ENCODE data around the gene SESTD1. TPM values are rescaled to one million over a fixed set of nuclear protein-coding genes. Genes with fewer than 3 reads are reported as not detected.
A peak's percentile ranks its signal among the peaks of the same experiment; 100 is the strongest.

The SESTD1 gene
- total RNA-seq (4.4 TPM), polyA plus RNA-seq (9.4 TPM)
- long read RNA-seq, donor 1 = 0 reads
- long read RNA-seq, donor 2, full-length matches to known transcripts = 2 of 2 reads
- long read RNA-seq, donor 2, partial matches to known transcripts = 0 of 2 reads
- long read RNA-seq, donor 2, other reads (novel, unspliced or antisense) = 0 of 2 reads
- long read RNA-seq, donor 3 = 0 reads
- long read RNA-seq, donor 4 = 0 reads
- long read RNA-seq, donor 5, full-length matches to known transcripts = 2 of 2 reads
- long read RNA-seq, donor 5, partial matches to known transcripts = 0 of 2 reads
- long read RNA-seq, donor 5, other reads (novel, unspliced or antisense) = 0 of 2 reads
- long read RNA-seq, donor 6, full-length matches to known transcripts = 2 of 2 reads
- long read RNA-seq, donor 6, partial matches to known transcripts = 0 of 2 reads
- long read RNA-seq, donor 6, other reads (novel, unspliced or antisense) = 0 of 2 reads
- long read RNA-seq, donor 7, full-length matches to known transcripts = 2 of 2 reads
- long read RNA-seq, donor 7, partial matches to known transcripts = 0 of 2 reads
- long read RNA-seq, donor 7, other reads (novel, unspliced or antisense) = 0 of 2 reads
- long read RNA-seq, donor 8, full-length matches to known transcripts = 2 of 2 reads
- long read RNA-seq, donor 8, partial matches to known transcripts = 0 of 2 reads
- long read RNA-seq, donor 8, other reads (novel, unspliced or antisense) = 0 of 2 reads
- long read RNA-seq, donor 9, full-length matches to known transcripts = 1 of 1 reads
- long read RNA-seq, donor 9, partial matches to known transcripts = 0 of 1 reads
- long read RNA-seq, donor 9, other reads (novel, unspliced or antisense) = 0 of 1 reads
- long read RNA-seq, donor 10, full-length matches to known transcripts = 1 of 1 reads
- long read RNA-seq, donor 10, partial matches to known transcripts = 0 of 1 reads
- long read RNA-seq, donor 10, other reads (novel, unspliced or antisense) = 0 of 1 reads

- H3K4me1 ChIP-seq (ENCODE audit: control insufficient read depth in 2 of 2, insufficient read depth in 2 of 2, low read length in 2 of 2) = peaks cover 4 to 8% of the 10 kb centered on the region in 2 donors
- peaks cover 0 to 8% of the 10 kb centered on the region in 2 donors for H3K27me3 ChIP-seq (ENCODE audit: control insufficient read depth in 2 of 2, insufficient read depth in 1 of 2, low read length in 1 of 2)
- peak within 1 kb of the TSS; percentile 48 to 73 for H3K27ac ChIP-seq (ENCODE audit: low read depth in 1 of 2, low read length in 1 of 2)
- H3K36me3 ChIP-seq (ENCODE audit: control insufficient read depth in 2 of 2, insufficient read depth in 2 of 2, low read length in 1 of 2) = no peaks in the 10 kb centered on the region
- 1% methylated on average over 96 of the region's 96 CpGs for WGBS
- DNase-seq (ENCODE audit: low read depth in 6 of 9, low spot score in 9 of 9) = peak in 7 of 9 donors; percentile 18 to 63 (median 38)
- peak within 1 kb of the TSS; percentile 63 to 86 for H3K4me3 ChIP-seq (ENCODE audit: low read length in 2 of 2)
- no peaks in the 10 kb centered on the region for H3K9me3 ChIP-seq (ENCODE audit: control insufficient read depth in 2 of 2, insufficient read depth in 1 of 2, low read length in 1 of 2)
Observed at GRCh38 chr2:179264368-179265081, at the start of gene SESTD1. SESTD1 (minus strand) TSS chr2:179264832; CDS start chr2:179191841, 72,991 bp downstream.

GRCh38 chr2:179313057-179313456, 48.4 kb upstream of the SESTD1 start:
- Histone ChIP-seq H3K27me3 (ENCODE audit: control insufficient read depth in 2 of 2, insufficient read depth in 1 of 2, low read length in 1 of 2) (no peaks in the 10 kb centered on the region), H3K4me1 (ENCODE audit: control insufficient read depth in 2 of 2, insufficient read depth in 2 of 2, low read length in 2 of 2) (no peaks in the 10 kb centered on the region), H3K27ac (ENCODE audit: low read depth in 1 of 2, low read length in 1 of 2) (no peak overlapping the region), H3K9me3 (ENCODE audit: control insufficient read depth in 2 of 2, insufficient read depth in 1 of 2, low read length in 1 of 2) (no peaks in the 10 kb centered on the region), H3K4me3 (ENCODE audit: low read length in 2 of 2) (no peak overlapping the region), H3K36me3 (ENCODE audit: control insufficient read depth in 2 of 2, insufficient read depth in 2 of 2, low read length in 1 of 2) (no peaks in the 10 kb centered on the region)
- no peak for DNase-seq (ENCODE audit: low read depth in 6 of 9, low spot score in 9 of 9)

DNA sequence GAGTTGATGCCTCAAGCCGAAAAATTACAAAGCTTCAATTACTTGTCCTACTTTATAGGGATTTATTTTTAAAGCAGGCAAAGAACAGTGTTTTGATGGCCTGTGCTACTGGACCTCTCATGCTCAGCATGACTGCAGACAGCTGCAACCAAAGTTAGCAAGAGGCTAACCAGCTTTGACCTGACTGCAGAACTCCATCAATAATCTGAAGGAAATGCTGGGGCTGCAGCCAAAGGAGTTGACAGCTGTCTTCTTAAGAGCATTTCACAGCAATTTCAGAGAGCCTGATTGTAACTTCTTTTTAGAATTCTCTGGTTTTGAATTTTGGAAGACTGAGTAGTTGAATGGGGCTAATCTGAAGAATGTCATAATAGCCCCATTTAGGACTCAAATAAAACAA, 46.5 kb upstream of the SESTD1 start:
- H3K9me3 ChIP-seq (ENCODE audit: control insufficient read depth in 2 of 2, insufficient read depth in 1 of 2, low read length in 1 of 2) = no peaks in the 10 kb centered on the region
- H3K36me3 ChIP-seq (ENCODE audit: control insufficient read depth in 2 of 2, insufficient read depth in 2 of 2, low read length in 1 of 2) = no peaks in the 10 kb centered on the region
- no peaks in the 10 kb centered on the region for H3K4me1 ChIP-seq (ENCODE audit: control insufficient read depth in 2 of 2, insufficient read depth in 2 of 2, low read length in 2 of 2)
- no peak overlapping the region for H3K27ac ChIP-seq (ENCODE audit: low read depth in 1 of 2, low read length in 1 of 2)
- no peak overlapping the region for H3K4me3 ChIP-seq (ENCODE audit: low read length in 2 of 2)
- no peak for DNase-seq (ENCODE audit: low read depth in 6 of 9, low spot score in 9 of 9)
- 95% methylated on average over 1 of the region's 1 CpG for WGBS
- no peaks in the 10 kb centered on the region for H3K27me3 ChIP-seq (ENCODE audit: control insufficient read depth in 2 of 2, insufficient read depth in 1 of 2, low read length in 1 of 2)

- no peaks in the 10 kb centered on the region for H3K27me3 ChIP-seq (ENCODE audit: control insufficient read depth in 2 of 2, insufficient read depth in 1 of 2, low read length in 1 of 2)
- WGBS = 78% methylated on average over 5 of the region's 5 CpGs
Observed at GRCh38 chr2:179307616-179308371, 43.2 kb upstream of the SESTD1 start.

GRCh38 chr2:179305125-179305524, 40.5 kb upstream of the SESTD1 start:
- no peaks in the 10 kb centered on the region for H3K9me3 ChIP-seq (ENCODE audit: control insufficient read depth in 2 of 2, insufficient read depth in 1 of 2, low read length in 1 of 2)
- no peaks in the 10 kb centered on the region for H3K4me1 ChIP-seq (ENCODE audit: control insufficient read depth in 2 of 2, insufficient read depth in 2 of 2, low read length in 2 of 2)
- no peak overlapping the region for H3K27ac ChIP-seq (ENCODE audit: low read depth in 1 of 2, low read length in 1 of 2)
- WGBS = 97% methylated on average over 3 of the region's 3 CpGs
- H3K36me3 ChIP-seq (ENCODE audit: control insufficient read depth in 2 of 2, insufficient read depth in 2 of 2, low read length in 1 of 2) = no peaks in the 10 kb centered on the region
- DNase-seq (ENCODE audit: low read depth in 6 of 9, low spot score in 9 of 9) = no peak
- no peaks in the 10 kb centered on the region for H3K27me3 ChIP-seq (ENCODE audit: control insufficient read depth in 2 of 2, insufficient read depth in 1 of 2, low read length in 1 of 2)
- no peak overlapping the region for H3K4me3 ChIP-seq (ENCODE audit: low read length in 2 of 2)

More at GRCh38 chr2:179307616-179308371, 43.2 kb upstream of the SESTD1 start:
- no peaks in the 10 kb centered on the region for H3K9me3 ChIP-seq (ENCODE audit: control insufficient read depth in 2 of 2, insufficient read depth in 1 of 2, low read length in 1 of 2)
- peak in 1 of 9 donors; percentile 4 for DNase-seq (ENCODE audit: low read depth in 6 of 9, low spot score in 9 of 9)
- no peak overlapping the region for H3K27ac ChIP-seq (ENCODE audit: low read depth in 1 of 2, low read length in 1 of 2)
- H3K4me3 ChIP-seq (ENCODE audit: low read length in 2 of 2) = no peak overlapping the region
- H3K36me3 ChIP-seq (ENCODE audit: control insufficient read depth in 2 of 2, insufficient read depth in 2 of 2, low read length in 1 of 2) = no peaks in the 10 kb centered on the region
- H3K4me1 ChIP-seq (ENCODE audit: control insufficient read depth in 2 of 2, insufficient read depth in 2 of 2, low read length in 2 of 2) = no peaks in the 10 kb centered on the region

DNA sequence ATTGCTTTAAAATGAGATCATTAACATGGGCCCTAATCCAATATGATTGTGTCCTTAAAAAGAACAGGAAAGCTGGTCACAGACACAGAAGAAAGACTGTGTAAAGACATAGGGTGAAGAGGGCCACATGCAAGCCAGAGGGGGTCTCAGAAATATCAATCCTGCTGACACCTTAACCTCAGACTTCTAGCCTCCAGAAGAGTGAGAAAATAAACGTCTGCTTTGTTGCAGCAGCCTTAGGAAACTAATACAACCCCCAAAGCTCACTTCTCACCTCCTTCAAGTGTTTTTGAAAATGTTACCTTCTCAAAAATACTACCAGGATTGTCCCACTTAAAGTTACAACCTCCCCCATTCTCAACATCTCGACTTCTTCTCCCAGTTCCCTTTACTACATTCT, 39.8 kb upstream of the SESTD1 start:
- Histone ChIP-seq H3K4me3 (ENCODE audit: low read length in 2 of 2) (no peak overlapping the region), H3K4me1 (ENCODE audit: control insufficient read depth in 2 of 2, insufficient read depth in 2 of 2, low read length in 2 of 2) (no peaks in the 10 kb centered on the region), H3K27ac (ENCODE audit: low read depth in 1 of 2, low read length in 1 of 2) (no peak overlapping the region), H3K9me3 (ENCODE audit: control insufficient read depth in 2 of 2, insufficient read depth in 1 of 2, low read length in 1 of 2) (no peaks in the 10 kb centered on the region), H3K27me3 (ENCODE audit: control insufficient read depth in 2 of 2, insufficient read depth in 1 of 2, low read length in 1 of 2) (no peaks in the 10 kb centered on the region), H3K36me3 (ENCODE audit: control insufficient read depth in 2 of 2, insufficient read depth in 2 of 2, low read length in 1 of 2) (no peaks in the 10 kb centered on the region)
- DNase-seq (ENCODE audit: low read depth in 6 of 9, low spot score in 9 of 9) = no peak
- 90% methylated on average over 2 of the region's 2 CpGs for WGBS

DNA sequence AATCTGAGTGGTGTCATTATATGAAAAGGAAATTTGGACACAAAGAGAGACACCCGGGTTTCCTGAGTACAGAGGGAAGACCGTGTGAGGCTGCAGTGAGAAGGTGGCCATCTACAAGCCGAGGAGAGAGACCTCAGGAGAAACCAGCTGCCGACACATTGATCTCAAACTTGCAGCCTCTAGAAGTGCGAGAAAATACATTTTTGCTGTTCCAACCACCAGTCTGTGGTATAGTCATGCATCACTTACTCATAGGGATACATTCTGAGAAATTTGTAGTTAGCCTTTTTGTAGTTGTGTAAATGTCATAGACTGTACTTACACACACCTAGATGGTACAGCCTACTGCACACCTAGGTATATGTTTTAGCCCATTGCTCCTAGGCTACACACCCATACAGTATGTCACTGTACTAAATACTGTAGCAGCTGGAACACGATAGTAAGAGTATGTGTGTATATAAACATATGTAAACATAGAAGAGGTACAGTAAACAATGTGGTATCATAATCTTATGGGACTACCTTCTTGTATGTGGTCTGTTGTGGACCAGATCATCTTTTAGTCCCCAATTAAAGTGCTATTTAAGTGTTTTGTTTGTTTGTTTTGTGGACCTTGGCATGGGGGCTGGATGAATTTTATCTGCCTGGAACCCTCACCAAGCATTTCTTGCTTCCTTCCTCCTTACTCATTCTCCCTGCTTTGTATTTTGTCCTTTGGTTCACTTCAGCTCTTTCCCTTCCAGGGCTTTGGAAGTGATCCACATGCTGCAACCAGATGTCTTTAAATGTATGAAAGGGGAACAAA, 38.3 kb upstream of the SESTD1 start:
- Histone ChIP-seq H3K27me3 (ENCODE audit: control insufficient read depth in 2 of 2, insufficient read depth in 1 of 2, low read length in 1 of 2) (no peaks in the 10 kb centered on the region), H3K27ac (ENCODE audit: low read depth in 1 of 2, low read length in 1 of 2) (no peak overlapping the region), H3K4me3 (ENCODE audit: low read length in 2 of 2) (no peak overlapping the region), H3K4me1 (ENCODE audit: control insufficient read depth in 2 of 2, insufficient read depth in 2 of 2, low read length in 2 of 2) (no peaks in the 10 kb centered on the region), H3K9me3 (ENCODE audit: control insufficient read depth in 2 of 2, insufficient read depth in 1 of 2, low read length in 1 of 2) (no peaks in the 10 kb centered on the region), H3K36me3 (ENCODE audit: control insufficient read depth in 2 of 2, insufficient read depth in 2 of 2, low read length in 1 of 2) (no peaks in the 10 kb centered on the region)
- no peak for DNase-seq (ENCODE audit: low read depth in 6 of 9, low spot score in 9 of 9)
- WGBS = 96% methylated on average over 6 of the region's 6 CpGs

GRCh38 chr2:179302149-179302548, 37.5 kb upstream of the SESTD1 start:
- Histone ChIP-seq H3K36me3 (ENCODE audit: control insufficient read depth in 2 of 2, insufficient read depth in 2 of 2, low read length in 1 of 2) (no peaks in the 10 kb centered on the region), H3K27me3 (ENCODE audit: control insufficient read depth in 2 of 2, insufficient read depth in 1 of 2, low read length in 1 of 2) (no peaks in the 10 kb centered on the region), H3K27ac (ENCODE audit: low read depth in 1 of 2, low read length in 1 of 2) (no peak overlapping the region), H3K4me1 (ENCODE audit: control insufficient read depth in 2 of 2, insufficient read depth in 2 of 2, low read length in 2 of 2) (no peaks in the 10 kb centered on the region), H3K9me3 (ENCODE audit: control insufficient read depth in 2 of 2, insufficient read depth in 1 of 2, low read length in 1 of 2) (no peaks in the 10 kb centered on the region), H3K4me3 (ENCODE audit: low read length in 2 of 2) (no peak overlapping the region)
- DNase-seq (ENCODE audit: low read depth in 6 of 9, low spot score in 9 of 9) = no peak
- 95% methylated on average over 4 of the region's 4 CpGs for WGBS

Data from thymus (tissue), 14 donors.